Ovary (tissue), 9 donors: Measurements from ENCODE around the gene DACH1. TPM values are rescaled to one million over a fixed set of nuclear protein-coding genes. Genes with fewer than 3 reads are reported as not detected.

Experiments
- DNase-seq, 5 donors: peaks; one replicate each; pipeline ENCODE4 v3.0.0-alpha.2; 2019 to 2020
- H3K27ac ChIP-seq, 2 donors: fragments of 200-600 bp; one replicate each; pipeline versions ENCODE4 v1.5.1 to v1.8.0; 2019 to 2022
- H3K27me3 ChIP-seq: fragments of 200-600 bp; one replicate; pipeline ENCODE4 v1.8.0; 2022
- H3K36me3 ChIP-seq: fragments of 200-600 bp; sonication (generic); one replicate; pipeline ENCODE4 v1.5.1; 2019
- H3K4me1 ChIP-seq: one replicate; pipeline ENCODE4 v1.8.1; 2013; ENCODE audit warnings: mild to moderate bottlenecking, moderate library complexity; ENCODE audit not compliant: insufficient read depth
- H3K4me3 ChIP-seq: fragments of 200-600 bp; sonication (generic); one replicate; pipeline ENCODE4 v1.5.1; 2017
- H3K9me3 ChIP-seq, 2 donors: fragments of 200-600 bp in 1 of 2; sonication (generic) in 1 of 2; one replicate each; pipeline versions ENCODE4 v1.5.1 to v1.8.1; 2013 to 2019; ENCODE audit warnings: mild to moderate bottlenecking in 1 of 2, moderate library complexity in 1 of 2
- CTCF ChIP-seq, 3 donors: fragments of 450-650 bp in 2 of 3; fragments of 200-600 bp in 1 of 3; IDR thresholded peaks; one replicate each; pipeline versions ENCODE4 v1.5.1 to v1.8.0; 2016 to 2022; ENCODE audit warnings: antibody characterized with exemption in 3 of 3, mild to moderate bottlenecking in 1 of 3
- EP300 ChIP-seq: sonication (generic); formaldehyde crosslinking; IDR thresholded peaks from one replicate; pipeline ENCODE4 v1.6.1; 2017; ENCODE audit warnings: antibody characterized with exemption
- POLR2A ChIP-seq: fragments of 450-650 bp; IDR thresholded peaks from one replicate; pipeline ENCODE4 v1.6.1; 2017; ENCODE audit warnings: antibody characterized with exemption, mild to moderate bottlenecking, moderate library complexity
- WGBS, 3 donors: extraction: QIAGEN DNeasy Blood & Tissue Kit in 1 of 3; methylation state at CpG; one replicate each; pipeline versions ENCODE4 v1.1.5 to v1.1.7; 2013 to 2017; 5-methylcytosine and 5-hydroxymethylcytosine counted together
- intact Hi-C, 4 donors: fragments of 100-400 bp; cut with DNase I; formaldehyde crosslinking; loops; one replicate each; pipeline versions ENCODE4 v1.11.0 to v1.15.1; 2022 to 2023
- polyA plus RNA-seq, 2 donors: library from polyadenylated mRNA; stranded (reverse); fragments of 200-250 nt in 1 of 2; fragments of 350-450 nt in 1 of 2; fragmentation: Illumina TruSeq in 1 of 2; extraction: RNeasy Lipid Tissue Mini Kit (QIAGEN cat#74804) in 1 of 2; gene quantifications; one replicate each; pipeline ENCODE4 v1.2.3, GENCODE V29; 2013 to 2014
- total RNA-seq, 7 donors: library from RNA; depleted of rRNA in 2 of 7; stranded (reverse); fragments of >200 nt in 2 of 7; fragmentation: NEBNext Ultra II Directional in 3 of 7; extraction: Animal tissue kit (Norgen Biotek cat#: 25700) in 3 of 7; gene quantifications; one replicate each; pipeline versions ENCODE4 v1.1.0 to v1.2.4, GENCODE V29; 2016 to 2023
- donor health status: DM: no; HTN: no; CAD: no; lungs with moderate emphysema.
- donor health status: DM: no; HTN: no; CAD: no.
- donor health status: Bipolar disorder and iron deficiency.
- donor health status: DM: yes; HTN: yes; CAD: no.
- donor health status: DM: no; HTN: no; CAD: no.
- donor health status: DM: yes; HTN: yes; CAD: no.

The DACH1 gene
- total and polyA plus RNA-seq, 9 donors, result 0.91 to 3.2 (median 1.7) TPM

GRCh38 chr13:71524245-71524612 lies 342.8 kb downstream of the DACH1 start:
- H3K4me1 ChIP-seq, result no peaks in the 10 kb centered on the region
- TF ChIP-seq EP300 (no peak), POLR2A (no peak), CTCF (IDR thresholded peaks at IDR 0.05) (no peak)
- no peaks in the 10 kb centered on the region for H3K27me3 ChIP-seq
- no peaks in the 10 kb centered on the region for H3K9me3 ChIP-seq
- intact Hi-C loops, result no loop called here
- 86 to 89% (median 86%) methylated on average over 3 of the region's 3 CpGs for WGBS, 3 donors
- no peaks in the 10 kb centered on the region for H3K36me3 ChIP-seq
- H3K27ac ChIP-seq, result no peak overlapping the region
- no peak overlapping the region for H3K4me3 ChIP-seq
- DNase-seq, result no peak

DNA sequence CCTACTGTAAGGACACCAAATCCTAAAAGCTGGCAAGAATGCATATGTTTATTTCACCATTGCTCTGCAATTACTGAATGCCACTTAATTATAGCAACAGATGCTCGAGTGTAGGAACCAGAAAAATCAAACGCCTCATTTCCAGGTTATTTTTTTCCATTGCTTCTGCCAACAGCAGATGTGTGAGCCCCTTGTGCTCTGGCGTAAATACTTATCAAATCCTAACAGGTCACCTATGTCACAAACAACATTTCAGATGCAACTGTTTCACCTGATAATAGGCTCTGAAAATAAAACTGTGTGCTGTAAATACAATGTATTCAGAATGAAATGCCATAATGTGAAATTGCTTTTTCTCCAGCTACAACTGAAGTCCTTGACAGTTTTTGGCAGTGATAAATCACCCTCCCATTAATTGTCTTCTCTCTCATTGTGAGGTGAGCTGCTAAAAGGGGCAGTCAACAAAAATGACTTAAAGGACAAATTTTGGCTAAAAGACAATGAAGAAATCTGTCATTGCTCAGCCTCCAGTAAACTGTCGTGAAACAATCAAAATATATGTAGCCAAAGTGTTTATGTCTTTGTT lies 344.0 kb downstream of the DACH1 start:
- intact Hi-C loops, result no loop called here
- no peak for TF ChIP-seq POLR2A
- no peak for TF ChIP-seq EP300
- TF ChIP-seq CTCF (IDR thresholded peaks at IDR 0.05), result no peak
- no peaks in the 10 kb centered on the region for H3K9me3 ChIP-seq
- WGBS, 3 donors, result 56 to 71% (median 60%) methylated on average over 4 of the region's 4 CpGs
- H3K36me3 ChIP-seq, result no peaks in the 10 kb centered on the region
- no peak overlapping the region for H3K4me3 ChIP-seq
- no peak for DNase-seq
- H3K27me3 ChIP-seq, result no peaks in the 10 kb centered on the region
- H3K27ac ChIP-seq, result no peak overlapping the region
- H3K4me1 ChIP-seq, result no peaks in the 10 kb centered on the region

DNA sequence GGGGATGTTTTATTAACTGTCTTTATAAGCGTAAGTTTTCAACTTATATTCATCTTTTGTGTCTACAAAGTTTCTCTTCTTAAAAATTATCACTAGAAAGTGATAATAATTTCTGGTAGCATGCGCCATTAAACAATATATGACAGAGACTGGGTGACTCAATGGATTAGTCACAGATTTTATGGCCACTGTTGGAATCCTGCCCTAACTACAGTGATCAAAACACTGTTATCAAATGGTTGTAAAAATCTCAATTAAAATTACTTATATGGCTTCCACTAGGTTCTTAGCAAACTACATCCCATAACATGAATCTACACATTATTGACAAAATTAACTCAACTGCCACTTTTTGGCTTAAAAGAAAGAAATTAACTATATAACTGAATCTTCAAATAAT lies 350.0 kb downstream of the DACH1 start:
- H3K27me3 ChIP-seq, result no peaks in the 10 kb centered on the region
- H3K4me3 ChIP-seq, result no peak overlapping the region
- TF ChIP-seq CTCF (IDR thresholded peaks at IDR 0.05), result no peak
- no peak for TF ChIP-seq EP300
- TF ChIP-seq POLR2A, result no peak
- 89 to 93% (median 91%) methylated on average over 2 of the region's 2 CpGs for WGBS, 3 donors
- intact Hi-C loops, result no loop called here
- H3K4me1 ChIP-seq, result no peaks in the 10 kb centered on the region
- no peak overlapping the region for H3K27ac ChIP-seq
- no peak for DNase-seq
- no peaks in the 10 kb centered on the region for H3K36me3 ChIP-seq
- no peaks in the 10 kb centered on the region for H3K9me3 ChIP-seq

- intact Hi-C loops, result no loop called here
- TF ChIP-seq EP300 (no peak), CTCF (IDR thresholded peaks at IDR 0.05) (no peak), POLR2A (no peak)
- H3K4me1 ChIP-seq, result no peaks in the 10 kb centered on the region
- H3K27me3 ChIP-seq, result no peaks in the 10 kb centered on the region
- WGBS, 3 donors, result 81 to 90% (median 84%) methylated on average over 3 of the region's 3 CpGs
- no peak overlapping the region for H3K27ac ChIP-seq
- no peak overlapping the region for H3K4me3 ChIP-seq
- no peak for DNase-seq
- no peaks in the 10 kb centered on the region for H3K36me3 ChIP-seq
- H3K9me3 ChIP-seq, result no peaks in the 10 kb centered on the region
Measured at GRCh38 chr13:71516521-71516920, 350.5 kb downstream of the DACH1 start.
